ENCODE data around the gene B4GALT6.

DNA sequence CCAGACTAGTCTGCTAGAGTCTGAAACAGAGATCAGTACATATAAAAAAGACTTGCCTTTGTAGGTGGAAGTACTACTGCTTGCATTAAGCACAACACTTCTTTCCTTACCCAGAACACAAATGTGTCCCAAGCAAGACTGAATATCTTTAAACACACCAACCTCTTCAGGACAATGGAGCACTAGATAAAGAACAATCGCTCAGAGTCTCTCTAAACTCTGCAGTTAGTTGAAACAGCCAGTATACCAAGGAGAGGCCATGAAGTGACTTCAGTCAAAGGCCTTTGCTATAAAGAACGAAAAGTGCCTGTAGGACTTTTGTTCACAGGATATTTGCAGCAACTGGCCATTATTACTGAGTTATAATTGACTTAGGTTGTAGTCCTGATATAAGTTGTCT lies 9.9 kb upstream of the B4GALT6 start:
- TF ChIP-seq SUZ12 (IDR thresholded peaks at IDR 0.05; ENCODE audit: extremely low read depth, insufficient read depth, insufficient read length) = no peak
- no peak for TF ChIP-seq YY1 (IDR thresholded peaks at IDR 0.05; ENCODE audit: insufficient read depth, insufficient read length)
- TF ChIP-seq ZNF274 (IDR thresholded peaks at IDR 0.05; ENCODE audit: low read depth, low read length) = no peak
